ENCODE results near the gene GHRH.

DNA sequence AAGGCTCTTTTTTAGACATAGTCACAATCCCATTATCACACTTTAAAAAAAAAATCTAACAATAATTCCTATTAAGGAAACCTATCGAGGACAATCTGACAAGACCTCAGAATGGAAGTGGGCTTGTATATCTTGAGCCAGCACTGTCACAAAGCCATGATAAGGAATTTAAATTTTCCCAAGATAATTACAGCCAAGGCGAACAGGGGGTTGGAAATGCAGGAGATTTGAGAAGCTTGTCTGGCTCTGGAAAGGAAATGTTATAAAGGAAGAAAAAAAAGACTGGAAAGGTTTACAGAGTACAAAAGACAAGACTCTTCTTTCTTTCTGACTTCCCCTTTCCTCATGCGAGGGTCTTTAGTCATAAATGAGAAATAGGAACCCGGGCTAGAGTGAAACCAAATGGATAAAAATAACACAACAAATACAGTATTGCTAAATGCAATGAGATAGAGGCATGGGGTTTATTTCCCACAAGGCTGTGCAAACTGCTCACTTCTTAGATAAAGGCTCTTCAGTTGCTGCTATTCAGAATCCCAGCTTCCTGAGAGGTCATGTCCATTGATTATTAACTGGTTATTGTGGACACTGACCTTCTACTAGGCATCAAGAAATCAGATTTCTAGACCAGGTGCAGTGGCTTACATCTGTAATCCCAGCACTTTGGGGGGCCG is 13.4 kb upstream of the GHRH start:
- no peak for TF ChIP-seq POLR2AphosphoS5 (IDR thresholded peaks at IDR 0.05; ENCODE audit: low read depth, low read length)
- no peak for TF ChIP-seq POLR2A (IDR thresholded peaks at IDR 0.05; ENCODE audit: low read depth, low read length)
- TF ChIP-seq PAX5 (IDR thresholded peaks at IDR 0.05; ENCODE audit: insufficient read depth, low read length, severe bottlenecking): no peak
